WTC11 (cell line): ENCODE data around the gene PSD2. TPM values are rescaled to one million over a fixed set of nuclear protein-coding genes. Genes with fewer than 3 reads are reported as not detected.

Experiments used
- ATAC-seq: fragments of 200-7000 bp; cut with Tn5 transposase; 2 replicates; pipeline ENCODE4 v1.10.0; 2021; ENCODE audit warnings: mild to moderate bottlenecking, moderate library complexity
- CTCF ChIA-PET: fragments of 300-600 bp; sonication (Branson Sonifier 250); formaldehyde crosslinking; loops from one replicate; lab custom pipeline; 2021; ENCODE audit warnings: antibody characterized with exemption; lab: Charles Lee
- POLR2A ChIA-PET: fragments of 350-600 bp; sonication (Branson Sonifier 250); formaldehyde crosslinking; loops from one replicate; lab custom pipeline; 2021; ENCODE audit warnings: antibody characterized with exemption; lab: Charles Lee
- DNase-seq: peaks from one replicate; pipeline ENCODE4 v3.0.0; 2021; ENCODE audit warnings: low spot score
- H3K27ac Mint-ChIP-seq: 2 replicates; pipeline ENCODE4 v1.8.0; 2021; ENCODE audit warnings: mixed read lengths
- H3K27me3 Mint-ChIP-seq: 2 replicates; pipeline ENCODE4 v1.8.0; 2021; ENCODE audit warnings: low read depth, mild to moderate bottlenecking, moderate library complexity, mixed read lengths
- H3K36me3 Mint-ChIP-seq: 2 replicates; pipeline ENCODE4 v1.8.0; 2021; ENCODE audit warnings: mixed read lengths
- H3K4me1 Mint-ChIP-seq: 2 replicates; pipeline ENCODE4 v1.8.0; 2022; ENCODE audit warnings: mixed read lengths
- H3K4me3 Mint-ChIP-seq: 2 replicates; pipeline ENCODE4 v1.8.0; 2021; ENCODE audit warnings: mild to moderate bottlenecking, moderate library complexity, mixed read lengths
- H3K9me3 Mint-ChIP-seq: 2 replicates; pipeline ENCODE4 v1.8.0; 2021; ENCODE audit warnings: mixed read lengths
- AFF4 ChIP-seq: sonication (generic); formaldehyde crosslinking; IDR thresholded peaks from 2 replicates; pipeline ENCODE4 v1.8.1; 2023; ENCODE audit warnings: mild to moderate bottlenecking, missing genetic modification reagents, borderline replicate concordance
- ATF2 ChIP-seq: sonication (generic); formaldehyde crosslinking; IDR thresholded peaks from 2 replicates; pipeline ENCODE4 v1.8.1; 2022; ENCODE audit warnings: low read depth, missing genetic modification reagents, borderline replicate concordance
- CDX4 ChIP-seq: fragments of 250-450 bp; sonication (Bioruptor Pico); IDR thresholded peaks from 2 replicates; pipeline ENCODE4 v1.9.0; 2021; ENCODE audit warnings: moderate library complexity, mild to moderate bottlenecking, inconsistent platforms, borderline replicate concordance
- E2F1 ChIP-seq: sonication (generic); formaldehyde crosslinking; IDR thresholded peaks from 2 replicates; pipeline ENCODE4 v1.8.0; 2022; ENCODE audit warnings: mild to moderate bottlenecking, missing genetic modification reagents
- ELF4 ChIP-seq: sonication (generic); formaldehyde crosslinking; IDR thresholded peaks from 2 replicates; pipeline ENCODE4 v1.8.1; 2022; ENCODE audit warnings: low read depth, mild to moderate bottlenecking, moderate library complexity, missing genetic modification reagents
- EMX1 ChIP-seq: fragments of 250-450 bp; sonication (Bioruptor Pico); IDR thresholded peaks from 2 replicates; pipeline ENCODE4 v1.8.0; 2021; ENCODE audit warnings: mild to moderate bottlenecking
- FOXK1 ChIP-seq: sonication (generic); formaldehyde crosslinking; IDR thresholded peaks from 2 replicates; pipeline ENCODE4 v1.8.0; 2022; ENCODE audit warnings: mild to moderate bottlenecking, moderate library complexity, missing genetic modification reagents
- FOXP4 ChIP-seq: sonication (generic); formaldehyde crosslinking; IDR thresholded peaks from 2 replicates; pipeline ENCODE4 v1.8.0; 2022; ENCODE audit warnings: mild to moderate bottlenecking, missing genetic modification reagents
- NR3C1 ChIP-seq: sonication (generic); formaldehyde crosslinking; conservative IDR thresholded peaks from 2 replicates; pipeline ENCODE4 v1.8.1; 2023; ENCODE audit warnings: low read depth, mild to moderate bottlenecking, missing genetic modification reagents
- PRDM15 ChIP-seq: sonication (generic); formaldehyde crosslinking; IDR thresholded peaks from 2 replicates; pipeline ENCODE4 v1.8.0; 2022; ENCODE audit warnings: missing genetic modification reagents
- USF1 ChIP-seq: sonication (generic); formaldehyde crosslinking; IDR thresholded peaks from 2 replicates; pipeline ENCODE4 v1.8.0; 2022; ENCODE audit warnings: mild to moderate bottlenecking, missing genetic modification reagents
- ZNF512 ChIP-seq: sonication (generic); formaldehyde crosslinking; IDR thresholded peaks from 2 replicates; pipeline ENCODE4 v1.8.1; 2022; ENCODE audit warnings: missing genetic modification reagents, borderline replicate concordance
- ZNF671 ChIP-seq: fragments of 250-450 bp; sonication (Bioruptor Pico); IDR thresholded peaks from 2 replicates; pipeline ENCODE4 v1.8.0; 2021; ENCODE audit warnings: mild to moderate bottlenecking
- total RNA-seq: library from RNA; stranded (reverse); gene quantifications from 3 replicates; pipeline ENCODE4 v1.2.3, GENCODE V29; 2021

PSD2 gene
- total RNA-seq, 1 experiment from 2014 or later: 0.57 TPM

GRCh38 chr5:139805545-139805944 is 9.9 kb downstream of the PSD2 start (continued):
- no peak for TF ChIP-seq EMX1 (CRISPR knock-in tag)

GRCh38 chr5:139806111-139806510 is 10.5 kb downstream of the PSD2 start:
- TF ChIP-seq USF1 (no peak), ZNF671 (CRISPR knock-in tag) (no peak), ZNF512 (no peak), AFF4 (CRISPR knock-in tag) (no peak), E2F1 (CRISPR knock-in tag) (no peak), PRDM15 (CRISPR knock-in tag) (no peak)
- Mint-ChIP-seq H3K36me3 (no peaks in the 10 kb centered on the region), H3K27me3 (peaks cover 15% of the 10 kb centered on the region), H3K4me3 (no peak overlapping the region), H3K9me3 (no peaks in the 10 kb centered on the region), H3K27ac (no peak overlapping the region), H3K4me1 (no peaks in the 10 kb centered on the region)
- ATAC-seq: no peak
- no peak for DNase-seq
- CTCF ChIA-PET: interaction anchor here (1.4 to 2.6 kb wide), 4 partner anchors 19 to 163 kb away, joined by 4 to 14 read pairs (median 9); no protein-coding TSS in a partner anchor
- POLR2A ChIA-PET: no interaction called here

GRCh38 chr5:139806726-139807646 is 11.4 kb downstream of the PSD2 start:
- Mint-ChIP-seq H3K4me1 (no peaks in the 10 kb centered on the region), H3K36me3 (no peaks in the 10 kb centered on the region), H3K9me3 (no peaks in the 10 kb centered on the region), H3K27ac (no peak overlapping the region), H3K27me3 (peaks cover 8% of the 10 kb centered on the region), H3K4me3 (no peak overlapping the region)
- CTCF ChIA-PET: interaction anchor here (0.8 to 2.6 kb wide), 3 partner anchors 19 to 162 kb away, joined by 3 to 14 read pairs (median 13); no protein-coding TSS in a partner anchor
- POLR2A ChIA-PET: no interaction called here
- DNase-seq (no peak), ATAC-seq (no peak)
- TF ChIP-seq USF1 (no peak), FOXK1 (CRISPR knock-in tag) (no peak), NR3C1 (no peak), ELF4 (no peak), FOXP4 (no peak), CDX4 (CRISPR knock-in tag) (no peak), ATF2 (CRISPR knock-in tag) (no peak)
